ENCODE measurements around the gene STYXL2.

Gene STYXL2

DNA sequence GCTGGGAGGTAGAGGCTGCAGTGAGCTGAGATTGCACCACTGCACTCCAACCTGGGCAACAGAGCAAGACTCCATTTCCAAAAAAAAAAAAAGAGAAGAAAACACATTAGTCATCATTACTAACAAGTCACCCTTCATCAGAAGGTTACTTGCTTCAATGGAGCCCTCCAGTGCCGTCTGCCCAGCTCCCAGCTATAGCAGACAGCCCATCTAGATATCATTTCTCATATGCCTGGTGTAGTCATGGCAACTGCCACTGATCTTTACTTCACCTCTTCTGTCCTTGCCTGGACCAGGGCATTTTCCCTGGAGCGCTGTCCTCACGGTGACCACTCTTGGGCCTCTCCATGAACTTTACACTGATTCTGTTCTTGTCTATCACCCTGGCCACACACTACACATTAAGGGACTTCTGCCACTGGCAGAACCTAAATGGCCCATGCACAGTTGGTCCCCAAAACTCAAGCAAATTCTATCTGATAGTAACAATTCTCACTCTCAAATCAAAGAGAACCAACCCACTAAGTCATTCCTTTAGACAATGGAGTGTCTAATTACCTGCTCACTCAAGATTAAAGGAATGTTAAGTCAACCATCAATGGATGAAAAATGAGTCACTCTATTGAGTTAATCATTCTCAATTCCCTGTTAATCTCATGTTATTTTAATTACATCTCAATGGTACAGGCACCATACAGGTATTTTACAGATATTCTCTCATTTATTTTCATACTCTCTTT lies 16.6 kb upstream of the STYXL2 start:
- no peak for DNase-seq (ENCODE audit: low read depth)
- H3K4me3 ChIP-seq (ENCODE audit: control insufficient read depth, low read depth, low read length): no peak overlapping the region
- TF ChIP-seq, protein P1, sequence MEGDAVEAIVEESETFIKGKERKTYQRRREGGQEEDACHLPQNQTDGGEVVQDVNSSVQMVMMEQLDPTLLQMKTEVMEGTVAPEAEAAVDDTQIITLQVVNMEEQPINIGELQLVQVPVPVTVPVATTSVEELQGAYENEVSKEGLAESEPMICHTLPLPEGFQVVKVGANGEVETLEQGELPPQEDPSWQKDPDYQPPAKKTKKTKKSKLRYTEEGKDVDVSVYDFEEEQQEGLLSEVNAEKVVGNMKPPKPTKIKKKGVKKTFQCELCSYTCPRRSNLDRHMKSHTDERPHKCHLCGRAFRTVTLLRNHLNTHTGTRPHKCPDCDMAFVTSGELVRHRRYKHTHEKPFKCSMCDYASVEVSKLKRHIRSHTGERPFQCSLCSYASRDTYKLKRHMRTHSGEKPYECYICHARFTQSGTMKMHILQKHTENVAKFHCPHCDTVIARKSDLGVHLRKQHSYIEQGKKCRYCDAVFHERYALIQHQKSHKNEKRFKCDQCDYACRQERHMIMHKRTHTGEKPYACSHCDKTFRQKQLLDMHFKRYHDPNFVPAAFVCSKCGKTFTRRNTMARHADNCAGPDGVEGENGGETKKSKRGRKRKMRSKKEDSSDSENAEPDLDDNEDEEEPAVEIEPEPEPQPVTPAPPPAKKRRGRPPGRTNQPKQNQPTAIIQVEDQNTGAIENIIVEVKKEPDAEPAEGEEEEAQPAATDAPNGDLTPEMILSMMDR (IDR thresholded peaks at IDR 0.05; ENCODE audit: control insufficient read depth, insufficient read depth, low read depth, low read length, missing control alignments): no peak

DNA sequence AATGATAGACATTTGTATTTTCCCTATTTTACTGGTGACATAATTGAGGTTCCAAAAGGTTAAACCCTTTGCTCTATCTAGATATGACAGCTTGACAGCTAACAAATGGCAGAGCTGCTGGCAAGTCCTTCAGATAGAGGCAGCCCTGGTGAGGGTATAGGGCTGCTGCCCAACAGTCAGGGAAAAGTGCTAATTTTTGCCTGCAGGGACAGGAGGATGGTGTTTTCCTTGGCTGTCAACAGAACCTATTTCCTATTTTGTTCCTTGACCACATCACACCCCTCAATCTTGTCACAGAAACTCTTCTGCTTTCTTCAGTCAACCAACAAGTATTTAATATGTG lies 16.0 kb upstream of the STYXL2 start:
- TF ChIP-seq, protein P1 (IDR thresholded peaks at IDR 0.05; ENCODE audit: control insufficient read depth, insufficient read depth, low read depth, low read length, missing control alignments): no peak
- no peak overlapping the region for H3K4me3 ChIP-seq (ENCODE audit: control insufficient read depth, low read depth, low read length)
- DNase-seq (ENCODE audit: low read depth): no peak

DNA sequence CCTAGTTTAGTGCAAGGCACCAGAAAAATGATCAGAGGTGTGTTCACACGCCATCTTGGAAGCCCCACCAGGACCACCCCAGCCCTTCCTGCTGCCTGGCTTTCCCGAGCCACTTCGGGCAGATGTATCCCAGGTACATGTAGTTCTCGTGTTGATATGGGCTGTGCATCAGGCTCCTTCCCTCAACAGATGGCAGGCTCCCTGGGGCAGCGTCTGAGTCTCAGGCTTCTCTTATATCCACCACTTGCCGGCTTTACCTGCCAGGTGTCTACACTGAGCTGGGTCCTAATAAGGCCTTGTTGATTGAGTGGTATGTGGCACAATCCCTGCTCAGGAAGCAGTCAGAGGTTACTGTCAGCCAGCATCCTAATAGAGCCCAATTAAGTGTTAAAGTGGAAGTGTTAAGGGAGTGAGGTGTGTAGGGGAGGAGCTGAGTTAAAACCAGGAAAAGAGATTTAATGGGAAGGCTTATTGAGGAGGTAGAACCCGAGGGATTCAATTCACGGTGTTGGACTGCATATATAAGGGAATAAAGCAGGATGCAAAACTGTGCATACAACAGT lies 12.2 kb upstream of the STYXL2 start:
- no peak for DNase-seq (ENCODE audit: low read depth)
- TF ChIP-seq, protein P1 (IDR thresholded peaks at IDR 0.05; ENCODE audit: control insufficient read depth, insufficient read depth, low read depth, low read length, missing control alignments): no peak
- no peak overlapping the region for H3K4me3 ChIP-seq (ENCODE audit: control insufficient read depth, low read depth, low read length)

DNA sequence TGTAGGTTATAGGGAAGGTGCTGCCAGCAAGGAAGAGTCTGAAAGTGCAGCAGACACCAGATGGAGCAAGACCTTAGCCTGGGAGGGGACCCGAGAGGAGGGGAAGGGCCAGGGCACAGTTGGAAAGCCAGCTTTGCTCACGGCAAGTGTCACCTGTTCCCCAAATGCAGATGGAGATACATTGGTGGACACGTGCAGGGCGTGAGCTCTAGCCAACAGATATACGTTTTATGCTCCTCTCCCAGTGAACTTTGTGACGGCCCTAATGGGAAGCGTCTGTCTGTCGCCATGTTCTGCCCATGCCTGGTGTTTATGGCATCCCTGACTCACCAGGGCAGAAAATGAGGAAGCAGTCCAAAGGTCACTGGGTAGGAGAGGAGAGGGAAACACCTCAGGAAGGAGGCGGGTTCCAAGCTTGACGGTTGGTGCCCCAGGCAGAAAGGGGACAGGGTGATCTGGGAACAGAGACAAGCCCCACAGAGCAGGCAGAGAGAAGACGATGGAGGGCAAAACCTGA lies 11.3 kb upstream of the STYXL2 start:
- DNase-seq (ENCODE audit: low read depth): no peak

DNA sequence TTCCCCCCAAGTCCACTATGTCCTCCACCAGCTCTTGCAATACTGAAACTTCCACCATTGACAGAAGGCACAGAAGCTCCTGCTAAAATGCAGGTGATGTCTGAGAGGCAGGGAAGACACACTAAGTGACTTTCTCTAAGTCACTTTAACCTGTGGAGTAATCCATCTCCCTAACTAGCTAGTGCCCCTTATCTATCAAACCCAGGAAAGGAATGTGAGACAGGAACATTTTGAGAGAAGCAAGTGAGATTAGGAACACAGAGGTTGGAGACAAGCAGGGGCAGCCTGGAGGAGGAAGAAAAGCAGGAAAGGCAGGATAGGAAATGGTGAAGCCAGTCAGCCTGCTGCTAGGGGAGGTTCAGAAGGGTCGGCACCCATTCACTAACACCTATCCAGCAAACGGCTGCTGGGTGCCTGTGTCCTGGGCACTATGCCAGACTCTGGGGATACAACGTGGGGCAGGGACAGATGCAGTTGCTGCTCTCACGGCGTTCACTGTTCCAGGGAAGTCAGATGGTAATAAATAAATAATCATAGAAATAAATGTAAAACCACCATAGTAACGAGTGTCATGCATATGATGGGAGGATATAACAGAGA lies 10.7 kb upstream of the STYXL2 start:
- no peak for DNase-seq (ENCODE audit: low read depth)
- no peak overlapping the region for H3K4me3 ChIP-seq (ENCODE audit: control insufficient read depth, low read depth, low read length)
- TF ChIP-seq, protein P1 (IDR thresholded peaks at IDR 0.05; ENCODE audit: control insufficient read depth, insufficient read depth, low read depth, low read length, missing control alignments): no peak

More for the DNA sequence above, 11.3 kb upstream of the STYXL2 start:
- TF ChIP-seq, protein P1 (IDR thresholded peaks at IDR 0.05; ENCODE audit: control insufficient read depth, insufficient read depth, low read depth, low read length, missing control alignments): no peak
- H3K4me3 ChIP-seq (ENCODE audit: control insufficient read depth, low read depth, low read length): no peak overlapping the region

DNA sequence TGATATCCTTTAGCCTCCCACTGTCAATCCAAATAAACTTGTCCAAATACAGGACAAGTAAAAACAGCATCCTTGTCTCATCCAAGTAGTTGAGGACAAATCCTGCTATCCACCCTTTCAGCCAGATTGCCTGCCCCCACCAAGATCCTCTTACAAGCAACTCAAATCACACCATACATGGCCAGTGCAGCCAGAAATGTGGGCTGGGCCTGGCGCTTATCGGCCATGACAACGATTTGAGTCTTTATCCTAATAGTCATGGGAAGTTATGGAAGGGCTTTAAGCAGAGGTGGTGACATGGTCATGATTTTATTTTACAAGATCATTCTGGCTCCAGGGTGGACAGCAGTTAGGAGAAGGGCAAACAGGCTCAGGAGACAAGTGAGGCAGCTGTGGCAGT lies 10.0 kb upstream of the STYXL2 start:
- H3K4me3 ChIP-seq (ENCODE audit: control insufficient read depth, low read depth, low read length): no peak overlapping the region
- TF ChIP-seq, protein P1 (IDR thresholded peaks at IDR 0.05; ENCODE audit: control insufficient read depth, insufficient read depth, low read depth, low read length, missing control alignments): no peak
- no peak for DNase-seq (ENCODE audit: low read depth)
